PC-9 (cell line): ENCODE data around the gene GABRB2. TPM values are rescaled to one million over a fixed set of nuclear protein-coding genes. Genes with fewer than 3 reads are reported as not detected.
A peak's percentile ranks its signal among the peaks of the same experiment; 100 is the strongest.

ENCODE experiments used
- BruUV-seq: library from RNA; stranded (reverse); fragments of 400-500 nt; replicated peaks from 2 replicates; lab custom pipeline; 2021; lab: Mats Ljungman, UMichigan
- CTCF ChIA-PET: fragments of 300-600 bp; sonication (Branson Sonifier 250); formaldehyde crosslinking; loops from one replicate; lab custom pipeline; 2022; ENCODE audit warnings: antibody characterized with exemption; lab: Charles Lee
- POLR2A ChIA-PET: fragments of 300-600 bp; sonication (Branson Sonifier 250); formaldehyde crosslinking; loops from one replicate; lab custom pipeline; 2022; ENCODE audit warnings: antibody characterized with exemption; ENCODE audit not compliant: unreplicated experiment; lab: Charles Lee
- DNase-seq, 2 experiments: peaks; one replicate each; pipeline versions ENCODE4 v3.0.0 to v3.0.0-alpha.2; 2015 to 2022; ENCODE audit warnings: mixed read lengths in 1 of 2
- H2AFZ ChIP-seq: fragments of 200-600 bp; sonication (generic); 2 replicates; pipeline ENCODE4 v1.8.1; 2017; ENCODE audit warnings: antibody characterized with exemption
- H3F3A ChIP-seq: fragments of 200-600 bp; sonication (generic); 2 replicates; pipeline ENCODE4 v1.8.1; 2017; ENCODE audit warnings: antibody characterized with exemption, mild to moderate bottlenecking, low read depth; ENCODE audit not compliant: insufficient read depth
- H3K27ac ChIP-seq: fragments of 200-600 bp; sonication (generic); 2 replicates; pipeline ENCODE4 v1.6.1; 2016; ENCODE audit warnings: mixed run types
- H3K27me3 ChIP-seq: fragments of 200-600 bp; sonication (generic); 2 replicates; pipeline ENCODE4 v1.6.1; 2016; ENCODE audit warnings: low read depth, mixed run types; ENCODE audit not compliant: insufficient read depth
- H3K36me3 ChIP-seq: fragments of 200-600 bp; sonication (generic); 2 replicates; pipeline ENCODE4 v1.6.1; 2016; ENCODE audit warnings: low read depth, mixed run types
- H3K4me1 ChIP-seq: fragments of 200-600 bp; sonication (generic); replicated peaks from 2 replicates; pipeline ENCODE4 v1.6.1; 2016; ENCODE audit warnings: mixed run types; ENCODE audit not compliant: insufficient read depth
- H3K4me2 ChIP-seq: fragments of 200-600 bp; sonication (generic); 2 replicates; pipeline ENCODE4 v1.6.1; 2017; ENCODE audit warnings: mixed run types
- H3K4me3 ChIP-seq: fragments of 200-600 bp; sonication (generic); 2 replicates; pipeline ENCODE4 v1.6.1; 2016; ENCODE audit warnings: mixed run types
- H3K79me2 ChIP-seq: fragments of 200-600 bp; sonication (generic); 2 replicates; pipeline ENCODE4 v1.6.1; 2017; ENCODE audit warnings: low read depth, mixed run types
- H3K9me2 ChIP-seq: fragments of 200-600 bp; sonication (generic); 2 replicates; pipeline ENCODE4 v1.8.1; 2017; ENCODE audit warnings: mild to moderate bottlenecking; ENCODE audit not compliant: insufficient read depth
- H3K9me3 ChIP-seq: fragments of 200-600 bp; sonication (generic); 2 replicates; pipeline ENCODE4 v1.8.1; 2016; ENCODE audit warnings: low read depth; ENCODE audit not compliant: insufficient read depth
- H4K20me1 ChIP-seq: fragments of 200-600 bp; sonication (generic); 2 replicates; pipeline ENCODE4 v1.8.1; 2017; ENCODE audit not compliant: insufficient read depth
- EZH2 ChIP-seq: fragments of 200-600 bp; sonication (generic); IDR thresholded peaks from 2 replicates; pipeline ENCODE4 v1.8.0; 2017; ENCODE audit warnings: antibody characterized with exemption, low read depth
- intact Hi-C: fragments of 100-400 bp; cut with micrococcal nuclease; formaldehyde crosslinking; loops from one replicate; pipeline ENCODE4 v1.10.0; 2022; ENCODE audit not compliant: unreplicated experiment
- total RNA-seq: library from RNA; stranded (reverse); gene quantifications from 2 replicates; pipeline ENCODE4 v1.2.3, GENCODE V29; 2021
- TF ChIP-seq, protein P1 (sequence below): fragments of 200-600 bp; sonication (generic); conservative IDR thresholded peaks from 2 replicates; pipeline ENCODE4 v1.6.1; 2017; ENCODE audit warnings: mixed run types, antibody characterized with exemption, mild to moderate bottlenecking, moderate library complexity

GABRB2 gene
- total RNA-seq, 1 experiment from 2014 or later: not detected

- CTCF ChIA-PET: no interaction called here
- Histone ChIP-seq H3K9me2 (no peaks in the 10 kb centered on the region), H3K4me1 (no peaks in the 10 kb centered on the region), H3K27me3 (no peaks in the 10 kb centered on the region), H3K79me2 (no peaks in the 10 kb centered on the region), H4K20me1 (no peaks in the 10 kb centered on the region), H3F3A (no peaks in the 10 kb centered on the region), H3K27ac (no peak overlapping the region), H3K4me3 (no peak overlapping the region), H3K9me3 (no peaks in the 10 kb centered on the region), H3K4me2 (no peak overlapping the region), H2AFZ (no peak overlapping the region), H3K36me3 (no peaks in the 10 kb centered on the region)
- intact Hi-C loops: loop anchor here (2.0 kb wide), 1 partner anchor 1864 kb away; no protein-coding TSS in a partner anchor
- DNase-seq: peak in 1 of 2 experiments; percentile 16
- BruUV-seq: no TSS peak
- POLR2A ChIA-PET: no interaction called here
- no peak for TF ChIP-seq EZH2
- TF ChIP-seq, protein P1, sequence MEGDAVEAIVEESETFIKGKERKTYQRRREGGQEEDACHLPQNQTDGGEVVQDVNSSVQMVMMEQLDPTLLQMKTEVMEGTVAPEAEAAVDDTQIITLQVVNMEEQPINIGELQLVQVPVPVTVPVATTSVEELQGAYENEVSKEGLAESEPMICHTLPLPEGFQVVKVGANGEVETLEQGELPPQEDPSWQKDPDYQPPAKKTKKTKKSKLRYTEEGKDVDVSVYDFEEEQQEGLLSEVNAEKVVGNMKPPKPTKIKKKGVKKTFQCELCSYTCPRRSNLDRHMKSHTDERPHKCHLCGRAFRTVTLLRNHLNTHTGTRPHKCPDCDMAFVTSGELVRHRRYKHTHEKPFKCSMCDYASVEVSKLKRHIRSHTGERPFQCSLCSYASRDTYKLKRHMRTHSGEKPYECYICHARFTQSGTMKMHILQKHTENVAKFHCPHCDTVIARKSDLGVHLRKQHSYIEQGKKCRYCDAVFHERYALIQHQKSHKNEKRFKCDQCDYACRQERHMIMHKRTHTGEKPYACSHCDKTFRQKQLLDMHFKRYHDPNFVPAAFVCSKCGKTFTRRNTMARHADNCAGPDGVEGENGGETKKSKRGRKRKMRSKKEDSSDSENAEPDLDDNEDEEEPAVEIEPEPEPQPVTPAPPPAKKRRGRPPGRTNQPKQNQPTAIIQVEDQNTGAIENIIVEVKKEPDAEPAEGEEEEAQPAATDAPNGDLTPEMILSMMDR: peak; percentile 80
Observed at GRCh38 chr5:161544350-161544765, 2.2 kb downstream of the GABRB2 start.

DNA sequence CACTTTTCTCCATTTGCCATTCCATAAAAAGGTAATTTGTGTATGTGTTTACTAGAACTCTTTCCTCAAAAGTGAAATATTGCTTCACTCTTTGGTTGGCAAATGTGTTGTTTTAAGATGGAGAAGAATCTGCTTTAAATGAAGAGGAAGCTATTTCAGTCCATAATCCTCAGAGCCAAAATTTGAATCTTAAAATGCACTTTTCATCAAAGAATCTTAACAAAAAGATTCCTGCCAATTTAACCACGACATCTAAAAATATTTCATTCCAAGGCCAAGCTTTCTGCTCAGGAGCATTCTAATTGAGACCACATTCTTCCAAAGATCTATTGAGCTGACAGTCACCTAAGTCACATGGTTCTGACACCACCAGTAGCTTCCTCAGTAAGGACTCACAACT is 7.5 kb downstream of the GABRB2 start:
- no peak overlapping the region for H3K4me2 ChIP-seq
- no peaks in the 10 kb centered on the region for H4K20me1 ChIP-seq
- no peak for TF ChIP-seq EZH2
- TF ChIP-seq, protein P1: no peak
- no peaks in the 10 kb centered on the region for H3K79me2 ChIP-seq
- ChIA-PET CTCF (no interaction called here), POLR2A (no interaction called here)
- no peaks in the 10 kb centered on the region for H3F3A ChIP-seq
- no peak overlapping the region for H3K27ac ChIP-seq
- no peaks in the 10 kb centered on the region for H3K36me3 ChIP-seq
- H3K9me2 ChIP-seq: no peaks in the 10 kb centered on the region
- H3K9me3 ChIP-seq: no peaks in the 10 kb centered on the region
- H3K27me3 ChIP-seq: no peaks in the 10 kb centered on the region
- DNase-seq: no peak
- no peak overlapping the region for H2AFZ ChIP-seq
- no peak overlapping the region for H3K4me3 ChIP-seq
- intact Hi-C loops: no loop called here
- H3K4me1 ChIP-seq: no peaks in the 10 kb centered on the region
- BruUV-seq: no TSS peak

GRCh38 chr5:161535762-161536161 is 10.8 kb downstream of the GABRB2 start:
- H3K9me3 ChIP-seq: no peaks in the 10 kb centered on the region
- no peaks in the 10 kb centered on the region for H3K4me1 ChIP-seq
- TF ChIP-seq EZH2: no peak
- TF ChIP-seq, protein P1: no peak
- no peak overlapping the region for H2AFZ ChIP-seq
- H3K27ac ChIP-seq: no peak overlapping the region
- no peak for DNase-seq
- intact Hi-C loops: no loop called here
- ChIA-PET POLR2A (no interaction called here), CTCF (no interaction called here)
- no peaks in the 10 kb centered on the region for H3K27me3 ChIP-seq
- no TSS peak for BruUV-seq
- H3K4me2 ChIP-seq: no peak overlapping the region
- no peaks in the 10 kb centered on the region for H3K36me3 ChIP-seq
- no peaks in the 10 kb centered on the region for H3K79me2 ChIP-seq
- no peaks in the 10 kb centered on the region for H3F3A ChIP-seq
- H4K20me1 ChIP-seq: no peaks in the 10 kb centered on the region
- H3K9me2 ChIP-seq: no peaks in the 10 kb centered on the region
- H3K4me3 ChIP-seq: no peak overlapping the region
